Vagina (tissue), 2 donors: Measurements from ENCODE around the gene GRAP.

Source experiments
- CTCF ChIP-seq, 3 experiments: fragments of 450-650 bp in 2 of 3; fragments of 200-600 bp in 1 of 3; sonication (generic) in 1 of 3; IDR thresholded peaks; one replicate each; pipeline ENCODE4 v1.5.1; 2017 to 2019; ENCODE audit warnings: antibody characterized with exemption in 3 of 3, mild to moderate bottlenecking in 2 of 3, moderate library complexity in 2 of 3
- POLR2AphosphoS5 ChIP-seq, 2 donors: sonication (generic); formaldehyde crosslinking; IDR thresholded peaks; one replicate each; pipeline ENCODE4 v1.9.0; 2017; ENCODE audit warnings: antibody characterized with exemption in 2 of 2, mild to moderate bottlenecking in 2 of 2, low read depth in 1 of 2; ENCODE audit not compliant: insufficient read depth in 1 of 2

DNA sequence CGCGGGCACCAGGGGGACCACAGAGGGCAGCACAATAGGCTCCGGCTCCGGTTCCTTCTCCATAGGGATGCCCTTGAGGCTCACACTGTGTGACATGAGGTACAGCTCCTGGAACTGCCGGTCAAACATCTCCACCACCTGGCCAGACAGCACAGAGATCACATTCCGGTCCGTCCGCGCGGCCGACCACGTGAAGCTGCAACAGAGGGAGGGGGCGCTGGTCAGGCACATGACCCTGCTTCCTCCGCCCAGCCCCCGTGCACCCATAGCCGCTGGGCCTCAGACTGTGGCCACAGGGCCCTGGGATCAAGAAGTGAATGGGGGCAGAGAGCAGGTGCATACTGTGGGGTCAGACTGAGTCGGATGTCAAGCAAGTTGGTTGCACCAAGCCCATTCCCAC is 68.1 kb downstream of the GRAP start:
- TF ChIP-seq CTCF (IDR thresholded peaks at IDR 0.05): no peak
- no peak for TF ChIP-seq POLR2AphosphoS5 (IDR thresholded peaks at IDR 0.05; ENCODE audit: insufficient read depth in 1 of 2, low read depth in 1 of 2)
